GM15510 (cell line): ENCODE results near the gene CUX1.

Source experiments
- POLR2A ChIP-seq: IDR thresholded peaks from 3 replicates; pipeline ENCODE4 v1.6.1; 2011; ENCODE audit warnings: borderline replicate concordance; ENCODE audit not compliant: insufficient read length; ENCODE audit errors: extremely low read depth

Gene CUX1

GRCh38 chr7:102169651-102170392 lies 352.4 kb downstream of the CUX1 start:
- no peak for TF ChIP-seq POLR2A

- no peak for TF ChIP-seq POLR2A
These were observed 353.1 kb downstream of the CUX1 start for GRCh38 chr7:102170393-102170970.

GRCh38 chr7:102173669-102174068 lies 356.2 kb downstream of the CUX1 start:
- TF ChIP-seq POLR2A, result no peak

GRCh38 chr7:102175423-102176170 lies 358.2 kb downstream of the CUX1 start:
- TF ChIP-seq POLR2A, result no peak

- TF ChIP-seq POLR2A, result no peak
These were observed 361.0 kb downstream of the CUX1 start for GRCh38 chr7:102178410-102178809.

GRCh38 chr7:102180727-102181126 lies 363.3 kb downstream of the CUX1 start:
- TF ChIP-seq POLR2A, result no peak

GRCh38 chr7:102181517-102181916 lies 364.1 kb downstream of the CUX1 start:
- no peak for TF ChIP-seq POLR2A

- TF ChIP-seq POLR2A, result no peak
These were observed 364.6 kb downstream of the CUX1 start for GRCh38 chr7:102182016-102182415.

GRCh38 chr7:102184303-102184702 lies 366.9 kb downstream of the CUX1 start:
- TF ChIP-seq POLR2A, result no peak

GRCh38 chr7:102185796-102186195 lies 368.4 kb downstream of the CUX1 start:
- no peak for TF ChIP-seq POLR2A

- TF ChIP-seq POLR2A, result no peak
These were observed 368.9 kb downstream of the CUX1 start for GRCh38 chr7:102186306-102186705.

- TF ChIP-seq POLR2A, result no peak
These were observed 371.3 kb downstream of the CUX1 start for GRCh38 chr7:102188746-102189145.

GRCh38 chr7:102189756-102190155 lies 372.3 kb downstream of the CUX1 start:
- no peak for TF ChIP-seq POLR2A

GRCh38 chr7:102190776-102191350 lies 373.4 kb downstream of the CUX1 start:
- no peak for TF ChIP-seq POLR2A
